Esophagus (tissue), 2 donors: ENCODE results near the gene SCAMP4. TPM values are rescaled to one million over a fixed set of nuclear protein-coding genes. Genes with fewer than 3 reads are reported as not detected.

Source experiments
- H3K27ac ChIP-seq, 2 donors: one replicate each; pipeline ENCODE4 v1.5.1; 2013; ENCODE audit warnings: low read depth in 2 of 2, mild to moderate bottlenecking in 2 of 2, inconsistent platforms in 1 of 2, low read length in 1 of 2, moderate library complexity in 1 of 2
- H3K27me3 ChIP-seq, 2 donors: one replicate each; pipeline ENCODE4 v1.6.1; 2013; ENCODE audit warnings: low read length in 2 of 2, control low read depth in 1 of 2, mild to moderate bottlenecking in 1 of 2; ENCODE audit not compliant: insufficient read depth in 2 of 2, control insufficient read depth in 1 of 2
- H3K36me3 ChIP-seq, 2 donors: one replicate each; pipeline ENCODE4 v1.6.1; 2013; ENCODE audit warnings: low read length in 1 of 2; ENCODE audit not compliant: control insufficient read depth in 2 of 2, insufficient read depth in 2 of 2
- H3K4me1 ChIP-seq, 2 donors: one replicate each; pipeline ENCODE4 v1.6.1; 2013; ENCODE audit warnings: low read length in 1 of 2; ENCODE audit not compliant: control insufficient read depth in 2 of 2, insufficient read depth in 2 of 2
- H3K4me3 ChIP-seq, 2 donors: one replicate each; pipeline ENCODE4 v1.5.1; 2013; ENCODE audit warnings: low read length in 2 of 2, mild to moderate bottlenecking in 2 of 2, low read depth in 1 of 2, moderate library complexity in 1 of 2
- H3K9me3 ChIP-seq, 2 donors: one replicate each; pipeline ENCODE4 v1.6.1; 2013; ENCODE audit warnings: mild to moderate bottlenecking in 2 of 2, low read depth in 1 of 2, low read length in 1 of 2, moderate library complexity in 1 of 2; ENCODE audit not compliant: control insufficient read depth in 2 of 2, insufficient read depth in 1 of 2
- WGBS, 2 donors: extraction: QIAGEN DNeasy Blood & Tissue Kit; methylation state at CpG; one replicate each; pipeline ENCODE4 v1.1.7; 2013; 5-methylcytosine and 5-hydroxymethylcytosine counted together
- polyA plus RNA-seq, 2 donors: library from polyadenylated mRNA; stranded (reverse); fragments of 200-250 nt; gene quantifications; one replicate each; pipeline ENCODE4 v1.2.3, GENCODE V29; 2013
- donor health status: healthy with polysubstance abuse.
- donor health status: Bipolar disorder and iron deficiency.

The SCAMP4 gene
- polyA plus RNA-seq, 2 donors = 29.0 to 38.6 TPM

GRCh38 chr19:1910177-1910576 lies 5.0 kb downstream of the SCAMP4 start:
- no peak overlapping the region for H3K4me3 ChIP-seq
- peaks cover 14 to 39% of the 10 kb centered on the region in 2 donors for H3K4me1 ChIP-seq
- no peaks in the 10 kb centered on the region for H3K27me3 ChIP-seq
- H3K36me3 ChIP-seq = peaks cover 0 to 19% of the 10 kb centered on the region in 2 donors
- WGBS, 2 donors = 94 to 95% methylated on average over 10 of the region's 10 CpGs
- H3K9me3 ChIP-seq = no peaks in the 10 kb centered on the region
- H3K27ac ChIP-seq = no peak overlapping the region

DNA sequence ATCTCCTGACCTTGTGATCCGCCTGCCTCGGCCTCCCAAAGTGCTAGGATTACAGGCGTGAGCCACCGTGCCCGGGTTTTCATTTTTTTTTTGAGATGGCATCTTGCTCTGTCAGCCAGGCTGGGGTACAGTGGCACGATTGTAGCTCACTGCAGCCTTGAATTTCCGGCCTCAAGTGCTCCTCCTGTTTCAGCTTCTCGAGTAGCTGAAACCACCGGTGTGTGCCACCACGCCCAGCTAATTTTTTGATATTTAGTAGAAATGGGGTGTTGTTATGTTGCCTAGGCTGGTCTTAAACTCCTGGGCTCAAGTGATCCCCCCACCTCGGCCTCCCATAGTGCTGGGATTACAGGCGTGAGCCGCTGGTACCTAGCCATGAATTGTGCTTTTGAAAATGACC lies 5.9 kb downstream of the SCAMP4 start:
- Histone ChIP-seq H3K27ac (peak overlapping the region in 1 of 2 donors; percentile 16), H3K4me1 (peaks cover 12 to 35% of the 10 kb centered on the region in 2 donors), H3K36me3 (peaks cover 0 to 19% of the 10 kb centered on the region in 2 donors), H3K9me3 (no peaks in the 10 kb centered on the region), H3K4me3 (no peak overlapping the region), H3K27me3 (no peaks in the 10 kb centered on the region)
- 86 to 88% methylated on average over 13 of the region's 13 CpGs for WGBS, 2 donors

DNA sequence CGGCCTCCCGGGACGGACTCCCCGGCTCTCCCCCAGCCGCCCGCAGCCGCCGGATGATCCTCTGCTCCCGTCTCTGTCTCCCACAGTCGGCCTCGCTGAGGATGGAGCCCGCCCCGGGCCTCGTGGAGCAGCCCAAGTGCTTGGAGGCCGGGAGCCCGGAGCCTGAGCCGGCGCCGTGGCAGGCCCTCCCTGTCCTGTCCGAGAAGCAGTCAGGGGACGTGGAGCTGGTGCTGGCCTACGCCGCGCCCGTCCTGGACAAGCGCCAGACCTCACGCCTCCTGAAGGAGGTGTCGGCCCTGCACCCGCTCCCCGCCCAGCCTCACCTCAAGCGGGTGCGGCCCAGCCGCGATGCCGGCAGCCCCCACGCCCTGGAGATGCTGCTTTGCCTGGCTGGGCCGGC lies 6.8 kb downstream of the SCAMP4 start:
- H3K4me1 ChIP-seq = peaks cover 12 to 35% of the 10 kb centered on the region in 2 donors
- peak overlapping the region in 1 of 2 donors; percentile 78 for H3K27ac ChIP-seq
- peaks cover 0 to 19% of the 10 kb centered on the region in 2 donors for H3K36me3 ChIP-seq
- H3K9me3 ChIP-seq = no peaks in the 10 kb centered on the region
- no peaks in the 10 kb centered on the region for H3K27me3 ChIP-seq
- no peak overlapping the region for H3K4me3 ChIP-seq
- 66 to 69% methylated on average over 27 to 37 of the region's 37 CpGs for WGBS, 2 donors

- Histone ChIP-seq H3K27me3 (no peaks in the 10 kb centered on the region), H3K27ac (no peak overlapping the region), H3K4me1 (peaks cover 12 to 35% of the 10 kb centered on the region in 2 donors), H3K36me3 (peaks cover 0 to 24% of the 10 kb centered on the region in 2 donors), H3K9me3 (no peaks in the 10 kb centered on the region), H3K4me3 (no peak overlapping the region)
- 96 to 97% methylated on average over 77 of the region's 77 CpGs for WGBS, 2 donors
These were observed 7.7 kb downstream of the SCAMP4 start for GRCh38 chr19:1912760-1913505.

GRCh38 chr19:1913781-1914577 lies 8.8 kb downstream of the SCAMP4 start:
- peaks cover 12 to 32% of the 10 kb centered on the region in 2 donors for H3K4me1 ChIP-seq
- no peaks in the 10 kb centered on the region for H3K27me3 ChIP-seq
- H3K36me3 ChIP-seq = peaks cover 0 to 31% of the 10 kb centered on the region in 2 donors
- no peaks in the 10 kb centered on the region for H3K9me3 ChIP-seq
- peak overlapping the region; percentile 0 to 76 for H3K27ac ChIP-seq
- WGBS, 2 donors = 64 to 72% methylated on average over 22 to 23 of the region's 23 CpGs
- no peak overlapping the region for H3K4me3 ChIP-seq

DNA sequence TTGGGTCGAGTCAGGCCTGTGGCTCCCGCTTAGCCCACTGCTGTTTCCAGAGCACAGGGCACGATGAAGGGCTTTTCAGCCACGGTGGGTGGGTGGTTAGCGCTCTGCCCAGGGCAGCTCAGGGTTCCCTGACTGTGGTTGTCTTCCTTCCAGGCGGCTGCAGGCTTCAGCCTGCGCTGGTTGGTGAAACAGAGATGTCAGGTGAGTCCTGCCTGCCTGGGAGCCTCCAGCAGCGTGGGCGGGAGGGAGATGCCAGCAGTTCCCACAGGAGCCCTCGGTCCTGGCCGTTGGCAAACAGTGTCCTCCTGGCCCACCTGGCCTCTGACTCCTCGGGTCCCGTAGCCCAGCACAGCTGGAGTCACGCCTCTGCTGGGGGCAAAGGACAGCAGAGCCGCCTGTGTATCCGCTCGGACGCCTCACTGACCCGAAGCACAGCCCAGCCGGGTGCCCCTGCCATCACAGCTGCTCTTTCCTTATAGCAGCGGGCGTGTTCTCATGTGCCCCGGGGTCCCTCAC lies 9.7 kb downstream of the SCAMP4 start:
- Histone ChIP-seq H3K4me3 (no peak overlapping the region), H3K9me3 (no peaks in the 10 kb centered on the region), H3K27me3 (no peaks in the 10 kb centered on the region), H3K36me3 (peaks cover 0 to 34% of the 10 kb centered on the region in 2 donors), H3K27ac (peak overlapping the region; percentile 0 to 76), H3K4me1 (peaks cover 5 to 25% of the 10 kb centered on the region in 2 donors)
- WGBS, 2 donors = 68 to 76% methylated on average over 23 of the region's 23 CpGs

DNA sequence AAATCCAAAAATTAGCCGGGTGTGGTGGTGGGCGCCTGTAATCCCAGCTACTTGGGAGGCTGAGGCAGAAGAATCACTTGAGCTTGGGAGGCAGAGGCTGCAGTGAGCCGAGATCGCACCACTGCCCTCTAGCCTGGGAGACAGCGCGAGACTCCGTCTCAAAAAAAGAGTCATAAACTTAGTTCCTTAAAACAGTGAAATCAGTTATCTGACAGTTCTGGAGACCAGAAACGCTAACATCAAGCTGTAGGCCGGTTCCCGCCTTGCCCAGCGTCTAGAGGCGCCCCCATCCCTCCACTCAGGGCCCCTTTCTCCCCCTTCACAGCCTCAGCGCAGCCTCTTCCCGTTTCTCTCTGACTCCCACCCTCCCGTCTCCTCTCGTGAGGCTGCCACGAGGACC lies 11.9 kb downstream of the SCAMP4 start:
- H3K27ac ChIP-seq = no peak overlapping the region

GRCh38 chr19:1917926-1918325 lies 12.7 kb downstream of the SCAMP4 start:
- Histone ChIP-seq H3K4me1 (peaks cover 0 to 15% of the 10 kb centered on the region in 2 donors), H3K36me3 (peaks cover 3 to 48% of the 10 kb centered on the region in 2 donors)
- WGBS, 2 donors = 93 to 94% methylated on average over 25 of the region's 25 CpGs

More for the DNA sequence above, 11.9 kb downstream of the SCAMP4 start:
- Histone ChIP-seq H3K4me3 (no peak overlapping the region), H3K9me3 (no peaks in the 10 kb centered on the region), H3K36me3 (peaks cover 3 to 50% of the 10 kb centered on the region in 2 donors), H3K27me3 (no peaks in the 10 kb centered on the region), H3K4me1 (peaks cover 4 to 21% of the 10 kb centered on the region in 2 donors)
- 87 to 88% methylated on average over 17 of the region's 17 CpGs for WGBS, 2 donors

DNA sequence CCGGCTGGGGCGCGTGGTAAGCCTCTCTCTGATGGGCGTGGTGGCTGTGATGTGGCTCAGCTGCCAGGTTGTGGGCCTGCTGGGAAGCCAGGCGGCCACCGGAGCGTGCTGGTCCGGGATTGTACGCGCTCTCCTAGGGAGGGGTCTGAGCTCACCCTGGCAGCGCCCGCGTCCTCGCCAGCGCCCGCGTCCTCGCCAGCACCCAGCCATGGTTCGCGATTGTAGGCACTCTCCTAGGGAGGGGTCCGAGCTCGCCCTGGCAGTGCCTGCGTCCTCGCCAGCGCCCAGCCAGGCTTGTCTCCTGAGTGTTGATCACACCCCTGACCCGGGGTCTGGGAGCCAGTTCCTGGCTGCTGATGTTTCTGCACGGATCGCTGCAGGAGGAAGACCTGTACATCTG lies 13.8 kb downstream of the SCAMP4 start:
- Histone ChIP-seq H3K27ac (no peak overlapping the region), H3K4me1 (peaks cover 0 to 5% of the 10 kb centered on the region in 2 donors), H3K36me3 (peaks cover 3 to 45% of the 10 kb centered on the region in 2 donors), H3K4me3 (no peak overlapping the region), H3K27me3 (no peaks in the 10 kb centered on the region), H3K9me3 (no peaks in the 10 kb centered on the region)
- 89 to 91% methylated on average over 28 of the region's 28 CpGs for WGBS, 2 donors

More at GRCh38 chr19:1917926-1918325, 12.7 kb downstream of the SCAMP4 start:
- Histone ChIP-seq H3K27me3 (no peaks in the 10 kb centered on the region), H3K9me3 (no peaks in the 10 kb centered on the region), H3K27ac (no peak overlapping the region), H3K4me3 (no peak overlapping the region)
